T-helper 1 cell (primary cell): ENCODE measurements around the gene NF1.

Experiments
- DNase-seq, 5 donors: peaks; one replicate each; pipeline ENCODE4 v3.0.0-alpha.2; 2012 to 2020

Gene NF1

GRCh38 chr17:31411707-31412285, 317.0 kb downstream of the NF1 start:
- no peak for DNase-seq

GRCh38 chr17:31412511-31412910, 317.7 kb downstream of the NF1 start:
- no peak for DNase-seq

- no peak for DNase-seq
Measured at GRCh38 chr17:31413081-31413799, 318.5 kb downstream of the NF1 start.

DNA sequence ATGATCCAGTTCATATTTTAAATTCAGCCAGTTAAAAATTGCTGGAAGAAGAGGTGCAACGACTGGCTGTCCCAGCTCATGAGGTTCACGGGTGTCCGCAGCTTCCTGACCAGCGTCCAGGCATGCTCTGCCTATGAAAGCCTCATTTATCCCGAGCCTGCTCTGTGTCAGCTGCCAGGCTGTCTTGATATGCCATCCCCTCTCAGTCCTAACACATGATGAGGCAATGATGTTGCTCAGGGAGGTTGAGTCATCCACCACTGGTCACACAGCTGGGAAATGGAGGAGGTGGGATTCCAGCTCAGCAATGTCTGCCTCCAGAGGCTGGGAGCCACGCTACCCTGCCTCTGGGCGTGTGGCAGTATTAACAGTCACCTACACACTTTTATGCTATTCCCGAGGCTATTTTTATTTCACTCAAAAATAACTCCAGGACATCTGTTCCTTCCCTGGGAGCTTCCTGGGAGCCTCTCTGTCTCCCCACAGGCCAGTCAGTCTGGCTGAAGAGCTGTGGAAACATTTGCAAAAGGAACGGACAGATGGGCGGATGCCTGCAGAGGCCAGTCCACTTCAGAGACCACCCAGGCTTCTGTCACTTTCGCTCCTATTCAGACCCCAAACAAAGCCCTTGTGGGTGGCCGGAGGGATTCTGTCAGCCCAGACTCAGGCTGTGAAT, 319.2 kb downstream of the NF1 start:
- DNase-seq = no peak

GRCh38 chr17:31414550-31414918, 319.8 kb downstream of the NF1 start:
- DNase-seq = no peak

DNA sequence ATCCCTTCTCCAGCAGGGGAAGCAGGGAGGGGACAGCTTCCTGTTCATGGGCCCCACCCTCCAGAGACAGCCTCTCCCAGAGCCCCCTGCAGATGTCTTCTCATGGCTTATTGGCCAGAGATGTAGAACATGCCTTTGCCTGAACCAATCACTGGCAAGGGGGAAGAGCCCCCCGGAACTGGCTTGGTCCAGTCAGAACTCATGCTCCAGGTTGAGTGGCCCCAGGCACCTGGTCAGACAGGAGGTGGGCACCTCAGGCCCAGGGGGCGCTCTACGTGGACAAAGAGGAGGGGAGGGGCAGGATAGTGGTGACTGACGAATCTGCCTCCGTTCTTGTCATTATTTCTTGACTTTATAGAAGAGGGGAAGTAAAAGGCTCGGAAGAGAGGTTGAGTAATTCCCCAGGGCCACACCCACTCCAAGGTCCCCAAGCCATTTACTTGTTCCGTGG, 320.3 kb downstream of the NF1 start:
- no peak for DNase-seq

DNA sequence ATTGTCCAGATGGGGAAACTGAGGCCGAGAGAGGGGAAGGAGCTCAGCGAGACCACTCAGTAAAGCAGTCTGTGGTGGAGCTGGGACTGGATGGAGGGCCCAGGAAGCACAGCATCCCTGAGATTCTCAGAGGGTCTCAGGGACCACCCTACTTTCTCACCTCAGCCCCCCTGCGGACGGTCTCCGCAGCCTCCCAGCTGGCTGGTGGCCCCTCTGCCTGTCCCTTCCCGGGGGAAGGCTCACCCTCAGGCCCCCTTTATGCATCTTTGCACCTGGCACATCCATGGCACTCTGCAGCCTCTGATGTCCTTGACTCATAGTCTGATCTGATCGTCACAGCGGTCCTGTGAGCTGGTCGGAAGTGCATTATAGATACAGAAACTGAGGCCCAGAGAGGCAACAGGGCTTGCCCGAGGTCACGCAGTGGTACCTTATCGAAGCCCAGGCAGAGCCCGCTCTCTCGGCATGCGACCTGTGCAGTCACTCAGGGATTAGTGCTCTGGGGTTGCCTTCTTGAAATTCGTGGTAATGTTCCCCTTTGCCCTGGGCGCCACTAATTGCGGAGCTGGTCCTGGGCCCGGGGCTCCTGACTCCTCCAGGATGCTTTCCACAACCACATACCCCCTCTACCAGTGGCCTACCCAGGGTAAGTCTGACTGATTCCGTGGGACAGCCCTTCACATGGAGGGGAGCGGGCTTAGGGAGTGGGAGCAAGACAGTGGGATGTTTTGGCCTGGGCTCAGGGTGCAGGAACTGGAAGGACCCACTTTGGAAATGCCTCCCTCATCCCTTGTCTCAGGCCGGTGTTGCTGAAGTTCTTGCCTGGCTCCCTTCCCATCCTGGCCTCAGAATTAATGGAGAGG, 321.1 kb downstream of the NF1 start:
- no peak for DNase-seq

- no peak for DNase-seq
Measured at GRCh38 chr17:31416503-31416923, 321.7 kb downstream of the NF1 start.

GRCh38 chr17:31417051-31417792, 322.4 kb downstream of the NF1 start:
- no peak for DNase-seq

DNA sequence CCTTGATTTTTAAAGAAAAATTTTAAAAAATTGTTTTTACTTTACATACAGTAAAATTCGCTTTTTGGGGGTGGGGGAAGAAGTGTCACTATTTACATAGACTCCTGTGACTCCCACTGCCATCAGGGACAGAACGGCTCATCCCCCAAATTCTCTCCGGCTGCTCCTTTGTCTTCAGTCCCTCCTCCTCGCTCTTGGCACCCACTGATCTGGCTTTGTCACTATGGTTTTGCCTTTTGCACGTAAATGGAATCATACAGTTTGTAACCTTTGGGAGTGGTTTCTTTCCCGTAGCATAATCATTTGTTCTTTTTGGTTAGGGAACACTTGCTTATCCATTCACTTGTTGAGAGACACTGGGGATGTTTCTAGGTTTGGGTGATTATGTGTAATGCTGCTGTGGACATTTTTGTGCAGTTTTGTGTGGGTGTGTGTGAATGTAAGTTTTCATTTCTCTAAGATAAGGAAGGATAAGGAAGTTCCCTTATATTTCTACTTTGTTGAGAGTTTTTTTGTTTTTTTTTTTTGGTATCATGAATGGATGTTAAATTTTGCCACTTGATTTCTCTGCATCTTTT, 324.1 kb downstream of the NF1 start:
- DNase-seq = no peak

- no peak for DNase-seq
Measured at GRCh38 chr17:31422443-31422842, 327.7 kb downstream of the NF1 start.

DNA sequence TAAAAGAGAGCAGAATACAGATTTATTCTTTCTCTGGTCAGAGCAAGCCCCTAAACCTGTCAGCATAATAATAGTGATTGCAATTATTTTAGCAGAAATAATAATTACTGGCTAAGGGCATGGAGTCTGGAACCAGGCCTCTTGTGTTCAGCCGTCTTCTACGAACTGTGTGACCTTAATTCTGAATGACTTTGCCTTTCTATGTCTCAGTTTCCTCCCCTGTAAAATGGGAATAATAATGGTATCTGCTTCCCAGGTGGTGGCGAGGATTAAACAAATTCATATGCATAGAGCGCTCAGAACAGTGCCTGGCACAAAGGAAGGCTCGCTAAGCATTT, 330.1 kb downstream of the NF1 start:
- DNase-seq = no peak

GRCh38 chr17:31425282-31426040, 330.7 kb downstream of the NF1 start:
- DNase-seq = no peak
